GM18907 (cell line): Measurements from ENCODE around the gene POFUT2.

Source experiments
- ATAC-seq: cut with Tn5 transposase; IDR thresholded peaks from one replicate; pipeline ENCODE4 v1.9.1; 2021; ENCODE audit warnings: mild to moderate bottlenecking, moderate library complexity; ENCODE audit not compliant: unreplicated experiment

POFUT2 gene

DNA sequence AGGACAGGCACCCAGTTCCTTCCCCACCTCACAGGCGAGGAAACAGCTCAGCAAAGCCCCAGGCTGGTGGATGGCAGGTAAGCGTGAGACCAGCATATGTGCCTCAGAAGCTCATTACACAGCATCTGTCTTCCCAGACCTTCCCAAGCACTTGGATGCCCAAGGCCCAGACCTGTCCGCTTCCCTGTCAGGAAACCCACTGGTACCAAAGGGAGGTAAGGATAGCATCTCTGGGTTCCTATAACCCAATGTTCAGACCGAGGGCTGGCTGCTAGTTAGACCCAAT lies 3.3 kb downstream of the POFUT2 start:
- ATAC-seq = no peak

DNA sequence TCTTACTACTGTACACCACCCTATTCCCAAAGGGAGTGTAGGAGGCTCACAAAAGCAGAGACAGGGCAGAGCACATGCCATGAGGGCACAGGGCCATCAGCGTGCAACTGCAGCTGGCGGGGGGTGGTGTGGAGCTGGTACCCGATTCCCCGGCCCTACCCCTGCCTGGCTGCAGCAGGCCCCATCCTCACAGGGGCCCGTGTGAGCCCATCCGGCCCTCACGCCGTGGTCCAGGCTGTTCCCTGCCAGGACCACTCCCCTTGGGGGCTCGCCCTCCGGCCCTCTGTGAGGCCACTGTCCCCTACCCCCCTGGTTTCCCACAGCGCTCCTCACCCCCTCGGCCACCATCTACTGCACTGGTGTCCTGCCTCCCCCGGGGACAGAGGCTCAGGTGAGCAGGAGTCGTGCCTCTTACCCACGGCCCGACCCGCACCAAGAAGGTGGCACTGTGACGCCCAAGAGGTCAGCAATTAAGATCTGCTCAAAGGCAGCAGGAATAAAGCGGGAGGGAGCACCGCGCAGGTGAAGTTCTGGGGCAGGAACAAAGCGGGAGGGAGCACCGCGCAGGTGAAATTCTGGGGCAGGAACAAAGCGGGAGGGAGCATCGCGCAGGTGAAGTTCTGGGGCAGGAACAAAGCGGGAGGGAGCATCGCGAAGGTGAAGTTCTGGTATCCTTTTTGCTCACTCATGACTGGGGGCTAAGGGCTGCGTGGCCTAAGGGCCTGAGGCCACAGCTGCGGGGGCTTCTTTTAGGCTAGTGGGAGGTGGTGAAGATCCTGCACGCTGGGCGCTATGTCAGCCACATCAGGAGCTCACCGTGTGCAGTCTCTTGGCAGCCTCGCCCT lies 3.9 kb downstream of the POFUT2 start:
- ATAC-seq = no peak

DNA sequence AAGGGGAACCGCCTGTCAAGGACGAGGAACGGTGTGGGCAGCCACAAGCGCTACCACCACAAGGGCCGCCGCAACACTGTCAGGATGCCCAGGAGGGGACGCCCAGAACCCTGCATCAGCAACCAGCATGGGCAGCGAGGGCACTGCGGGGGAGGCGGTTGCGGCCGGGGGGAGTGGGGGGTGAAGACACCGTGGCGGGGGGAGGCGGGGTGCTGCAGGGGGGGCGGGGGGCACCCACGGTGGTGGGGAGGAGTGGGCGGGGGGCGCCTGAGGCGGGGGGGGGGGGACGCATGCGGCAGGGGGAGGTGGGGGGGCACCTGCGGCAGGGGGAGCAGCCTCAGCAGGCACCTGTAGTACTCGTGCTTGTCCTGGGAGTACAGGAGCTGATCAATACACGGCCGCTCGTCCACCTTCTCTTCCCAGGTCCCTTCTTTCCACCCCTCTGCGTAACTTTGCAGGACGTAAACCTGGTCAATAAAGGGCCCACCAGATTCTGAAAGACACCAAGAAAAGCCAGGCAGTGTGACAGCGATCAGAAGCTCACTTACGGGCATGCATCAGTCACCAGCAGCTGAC lies 4.6 kb downstream of the POFUT2 start:
- ATAC-seq = no peak

DNA sequence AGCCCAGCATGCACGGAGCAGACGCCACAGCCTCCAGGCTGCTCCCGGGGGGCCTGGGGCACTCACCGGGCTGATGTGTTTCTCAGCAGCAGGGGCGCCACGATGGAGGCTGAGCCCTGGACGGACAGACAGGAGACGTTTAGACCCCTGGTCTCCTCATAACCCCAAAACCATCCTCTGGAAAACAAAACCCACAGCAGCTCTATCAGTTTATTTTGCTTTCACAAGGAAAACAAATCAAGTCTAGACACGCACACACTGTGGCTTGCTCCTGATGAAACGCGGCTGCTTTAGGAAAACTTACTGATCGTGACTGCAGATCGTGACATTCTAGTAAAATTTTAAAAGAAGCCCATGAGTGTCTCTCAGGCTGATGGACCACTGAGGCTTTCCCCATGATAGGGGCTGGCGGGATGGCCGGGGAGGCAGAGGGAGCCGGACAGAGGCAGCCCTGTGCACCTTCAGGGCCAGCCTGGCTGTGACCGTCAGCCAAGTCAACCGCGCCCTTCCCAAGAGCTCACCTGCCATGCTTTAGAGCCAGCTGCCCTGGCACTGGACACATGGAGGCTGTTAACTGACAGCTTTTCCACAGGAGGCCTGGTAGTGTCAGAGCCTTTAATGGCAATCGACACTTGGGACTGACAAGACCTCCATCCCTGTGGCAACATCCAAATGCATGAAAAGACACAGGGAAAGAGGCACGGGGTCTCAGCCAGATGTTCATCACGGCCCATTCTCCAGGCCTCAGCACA lies 5.2 kb downstream of the POFUT2 start:
- ATAC-seq = no peak

DNA sequence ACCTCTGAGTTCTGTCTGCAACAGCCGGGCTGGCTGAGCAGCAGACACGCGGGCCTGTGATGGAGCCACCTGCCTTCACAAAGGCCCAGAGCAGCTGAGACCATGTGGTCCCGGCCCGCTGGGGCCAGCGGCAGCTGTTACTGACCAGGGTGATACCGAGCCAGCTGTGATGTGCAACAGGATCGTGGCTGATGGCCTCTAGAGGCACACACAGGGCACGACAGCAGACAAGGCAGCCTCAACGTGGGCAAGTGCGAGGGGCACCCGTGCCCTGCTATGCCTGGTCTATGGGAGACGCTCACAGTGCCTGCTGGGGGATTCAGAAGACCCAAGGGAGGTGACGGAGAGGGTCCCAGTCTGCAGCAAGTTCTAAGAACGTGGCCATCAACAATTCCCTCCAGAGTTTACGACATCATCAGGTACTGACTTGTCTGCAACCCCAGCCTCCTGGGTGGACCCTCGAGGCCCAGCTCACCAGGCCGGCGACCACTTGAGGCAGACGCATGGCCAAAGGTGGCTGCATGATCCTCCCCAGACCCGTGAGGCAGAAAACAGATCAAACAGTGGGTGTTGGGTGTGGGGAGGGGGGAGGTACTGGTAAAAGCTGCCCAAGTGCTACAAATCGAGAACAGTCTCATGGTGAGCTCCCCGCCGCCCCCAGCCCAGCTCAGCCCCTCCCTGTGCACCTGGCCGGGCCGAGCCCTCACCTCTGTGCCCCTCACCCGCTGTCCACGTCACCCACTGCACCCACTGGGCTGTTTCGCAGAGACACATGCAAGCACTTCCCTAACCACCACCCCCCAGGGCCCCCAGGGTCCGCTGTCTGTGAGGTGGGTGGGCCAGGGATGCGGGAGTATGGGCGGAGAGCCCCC lies 6.0 kb downstream of the POFUT2 start:
- no peak for ATAC-seq

DNA sequence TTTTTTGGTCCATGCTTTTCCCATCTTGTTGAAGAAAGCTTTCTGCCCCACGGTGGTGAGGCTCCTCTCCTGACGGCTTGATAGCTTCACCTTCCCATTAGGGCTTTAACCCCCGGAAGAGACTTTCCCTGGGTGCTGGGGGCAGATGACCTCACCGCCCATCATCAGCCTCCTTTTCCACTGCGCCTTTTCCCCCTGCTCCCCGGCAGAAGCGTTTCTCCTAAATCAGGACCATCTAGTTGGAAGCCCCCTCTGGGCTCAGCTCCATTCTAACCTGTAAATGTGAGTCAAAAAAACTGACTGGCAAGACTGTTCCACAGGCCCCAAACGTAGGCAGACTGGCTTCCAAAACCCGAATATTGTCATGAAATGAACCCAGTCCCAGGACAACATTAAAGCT lies 6.7 kb downstream of the POFUT2 start:
- ATAC-seq = no peak

DNA sequence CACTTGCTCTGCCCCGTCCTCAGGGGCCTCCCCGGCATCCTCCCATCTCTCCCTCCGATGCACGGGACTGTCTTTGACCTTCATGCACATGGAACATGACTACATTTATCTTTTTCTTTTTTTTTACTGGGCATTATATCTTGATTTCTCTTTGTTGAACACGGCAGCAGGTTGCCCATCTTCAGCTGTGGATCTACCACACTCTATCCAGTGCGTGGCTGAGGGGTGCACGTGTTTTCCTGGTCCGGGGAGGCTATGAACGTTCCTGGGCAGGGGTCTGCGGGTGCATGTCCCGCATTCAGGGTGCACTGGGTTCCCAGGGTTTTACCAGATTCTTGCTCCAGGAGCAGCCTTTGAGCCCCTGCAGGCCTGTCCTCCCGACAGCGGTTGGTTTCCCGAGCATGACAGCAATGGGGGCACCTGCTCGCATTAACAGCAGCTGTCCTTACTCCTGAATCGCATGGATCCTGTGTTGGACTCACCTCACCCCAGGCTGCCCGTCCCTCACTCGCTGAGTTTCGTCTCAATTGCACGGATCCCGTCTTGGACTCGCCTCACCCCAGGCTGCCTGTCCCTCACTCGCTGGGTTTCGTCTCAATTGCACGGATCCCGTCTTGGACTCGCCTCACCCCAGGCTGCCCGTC lies 7.4 kb downstream of the POFUT2 start:
- ATAC-seq = no peak

DNA sequence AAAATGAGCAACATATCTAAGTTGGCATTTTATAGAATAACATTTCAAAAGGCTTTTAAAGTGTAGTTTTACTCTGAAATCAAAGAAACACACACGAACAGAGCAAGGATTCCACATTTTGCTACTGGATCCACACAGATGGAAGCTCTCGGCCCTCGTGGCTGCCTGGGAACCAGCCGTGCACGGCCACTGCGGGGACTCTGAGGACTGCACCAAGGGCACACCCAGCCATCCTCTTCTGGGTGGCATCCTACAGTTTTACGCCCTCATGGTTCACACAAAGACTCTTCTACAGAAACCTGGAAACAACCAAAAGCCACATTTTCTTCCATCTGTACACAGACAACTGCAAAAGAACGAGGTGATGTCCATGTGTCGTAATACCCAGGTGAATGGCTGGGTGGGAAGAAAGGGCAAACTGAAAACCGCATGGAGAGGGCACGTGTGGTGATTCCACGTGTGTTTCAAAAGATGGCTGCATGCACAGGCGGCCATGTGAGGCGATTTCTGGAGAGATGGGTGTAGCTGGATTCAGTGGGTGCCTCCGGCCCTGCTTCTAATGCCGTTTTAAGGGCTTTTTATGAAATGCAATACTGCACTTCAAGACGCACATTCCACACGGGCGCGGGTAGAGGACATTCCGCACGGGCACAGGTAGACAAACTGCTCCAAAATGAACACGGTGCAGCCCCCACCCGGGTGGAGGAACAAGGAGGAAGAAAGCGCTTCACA lies 8.1 kb downstream of the POFUT2 start:
- ATAC-seq = no peak

DNA sequence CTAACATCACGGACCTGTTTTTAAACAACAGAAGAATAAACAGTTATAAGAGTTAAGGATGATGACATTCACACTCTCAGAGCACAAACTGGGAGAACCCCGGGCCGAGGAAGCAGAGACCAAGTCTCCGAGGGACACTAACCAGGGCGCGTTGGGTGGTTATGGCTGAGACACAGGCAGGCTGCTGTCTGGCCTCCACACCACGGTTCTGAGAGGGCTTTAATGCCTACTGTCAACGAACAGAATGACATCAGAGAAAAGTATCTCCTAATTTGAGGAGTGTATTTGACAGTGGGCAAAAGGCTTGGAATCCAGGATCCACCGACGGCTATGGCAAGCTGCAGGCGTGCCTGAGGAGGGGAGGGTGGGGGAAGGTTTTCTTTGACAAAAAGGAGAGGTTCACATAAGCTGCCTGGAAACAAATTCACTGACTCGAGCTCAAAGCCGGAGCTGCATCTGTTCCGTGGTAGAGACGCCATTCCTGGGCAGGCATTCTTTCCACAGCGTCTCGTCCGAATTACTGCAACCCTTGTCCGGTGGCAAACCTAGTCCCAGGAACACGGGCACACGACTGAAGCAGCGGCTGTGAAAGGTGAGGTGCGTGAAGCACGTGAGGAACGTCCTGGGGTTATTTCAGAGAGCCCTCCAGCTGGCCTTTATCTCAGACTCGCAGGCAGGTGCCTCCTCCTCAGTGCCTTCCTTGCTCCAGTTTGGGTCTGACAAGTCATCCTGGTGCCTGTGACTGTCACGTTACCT lies 9.4 kb downstream of the POFUT2 start:
- no peak for ATAC-seq

DNA sequence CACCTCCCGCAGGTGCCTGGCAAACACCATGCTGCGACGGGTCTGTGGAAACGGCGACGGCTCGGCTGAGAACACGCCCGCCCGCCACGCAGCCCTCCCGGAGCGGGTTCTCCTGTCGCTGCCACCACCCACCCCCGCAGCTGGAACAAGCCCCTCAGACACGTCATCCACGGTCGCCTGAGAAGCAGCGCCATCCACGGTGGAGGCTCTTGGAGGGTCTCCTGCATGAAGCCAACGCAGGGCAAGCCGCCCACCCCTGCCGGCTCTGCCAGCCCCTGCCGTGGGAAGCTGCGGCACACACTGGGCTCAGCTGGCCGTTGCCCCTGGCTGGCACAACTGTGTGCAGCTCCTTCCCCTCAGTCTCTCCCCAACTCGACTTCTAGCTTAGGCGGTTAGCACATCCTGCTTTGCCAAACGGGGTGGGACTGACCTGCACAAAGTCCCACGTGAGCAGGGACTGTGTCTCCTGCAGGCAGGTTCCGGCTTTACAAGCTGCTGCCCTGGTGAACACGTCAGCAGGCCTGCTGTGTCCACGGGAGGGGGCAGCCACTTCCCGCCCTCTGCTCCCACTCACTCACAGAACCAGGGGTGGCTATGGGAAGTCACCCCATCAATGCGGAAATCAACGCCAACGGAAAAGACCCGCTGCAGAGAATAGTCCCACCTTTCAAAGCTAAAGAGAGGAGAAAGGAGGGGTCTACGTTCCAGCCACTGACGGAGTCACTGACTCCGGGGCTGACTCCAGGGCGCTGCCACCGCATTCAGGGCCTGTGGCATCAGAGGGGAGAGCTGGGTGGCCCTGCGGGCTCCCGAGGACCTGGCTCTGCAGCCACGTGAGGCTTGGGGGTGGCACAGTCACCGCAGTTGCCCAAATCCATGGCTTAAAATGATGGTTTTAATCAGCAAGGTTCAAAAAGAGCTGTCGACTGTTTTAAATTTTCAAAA lies 10.3 kb downstream of the POFUT2 start:
- no peak for ATAC-seq

DNA sequence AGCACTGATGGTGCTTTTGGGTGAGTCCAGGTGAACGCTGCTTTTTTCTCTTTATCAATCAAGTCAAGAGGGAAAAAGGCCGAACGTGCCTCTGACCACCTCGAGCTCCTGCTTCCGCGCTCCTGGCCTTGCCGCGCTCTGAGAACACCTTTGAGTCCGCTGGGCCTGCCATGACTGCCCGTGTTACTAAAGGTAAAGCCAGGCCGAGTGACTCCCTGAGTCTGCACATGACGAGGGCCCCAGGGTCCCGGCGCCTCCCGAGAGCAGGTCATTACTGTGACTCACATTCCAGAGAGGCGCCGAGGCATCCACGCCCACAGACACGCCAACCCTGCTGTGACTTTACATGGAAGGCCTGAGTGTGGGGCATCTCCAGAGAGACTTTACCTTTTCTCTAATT lies 11.1 kb downstream of the POFUT2 start:
- ATAC-seq = no peak

DNA sequence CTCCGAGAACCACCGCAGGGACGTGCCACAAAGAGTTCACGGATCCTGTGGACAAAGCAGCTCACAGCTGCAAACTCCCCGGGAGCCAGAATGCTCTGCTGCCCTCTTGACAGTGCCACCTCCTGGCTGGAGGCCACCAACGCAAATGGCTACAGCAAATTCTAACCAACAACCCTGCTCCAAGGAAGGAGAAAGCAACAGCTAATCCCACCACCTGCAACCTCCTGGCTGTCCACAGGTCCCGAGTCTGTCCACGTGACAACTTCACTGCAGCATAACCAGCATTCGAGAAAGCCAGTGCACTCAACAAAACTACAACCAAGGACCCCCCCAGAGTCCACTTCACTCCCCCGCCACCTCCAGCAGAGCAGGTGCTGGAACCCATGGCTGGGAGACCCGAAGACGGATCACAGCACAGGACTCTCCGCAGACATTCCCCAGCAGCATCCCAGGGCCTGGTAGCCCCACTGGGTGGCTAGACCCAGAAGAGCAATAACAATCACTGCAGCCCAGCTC lies 17.3 kb downstream of the POFUT2 start:
- ATAC-seq = no peak

DNA sequence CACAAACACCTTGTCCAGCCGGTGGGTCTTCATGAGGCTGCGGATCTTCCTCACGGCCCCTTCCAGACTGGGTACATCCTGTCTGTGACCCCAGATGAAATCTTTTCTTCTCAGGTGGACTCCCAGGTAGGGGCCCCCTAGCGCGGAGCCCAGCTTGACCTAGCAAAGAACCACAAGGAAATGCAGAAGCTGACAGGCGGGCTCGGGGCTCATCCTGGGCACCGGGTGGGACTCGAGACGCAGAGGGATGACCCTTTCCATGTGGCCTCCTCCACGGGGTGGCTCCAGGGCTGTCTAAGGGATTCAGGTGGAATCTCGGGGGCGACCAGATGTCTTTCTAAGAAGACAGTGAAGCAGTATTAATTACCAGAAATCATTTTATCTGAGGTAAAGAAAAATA lies 17.8 kb downstream of the POFUT2 start:
- no peak for ATAC-seq

DNA sequence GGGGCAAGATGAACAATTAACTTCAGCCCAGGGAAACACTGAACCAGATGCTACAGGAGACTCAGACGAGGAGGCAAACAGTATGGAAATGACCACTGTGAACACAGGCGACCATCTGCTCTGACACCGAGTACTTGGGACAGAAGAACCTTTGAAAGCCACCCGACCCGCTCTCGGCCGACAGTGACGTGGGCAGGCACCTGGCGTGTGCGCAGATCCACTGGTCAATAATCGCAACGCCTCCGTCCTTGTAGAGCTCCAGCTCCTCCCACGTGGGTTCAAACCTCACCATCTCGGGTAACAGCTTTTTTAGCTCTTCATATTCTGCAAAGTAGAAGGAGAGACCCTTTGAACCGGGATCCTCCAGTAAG lies 20.3 kb downstream of the POFUT2 start:
- ATAC-seq = no peak

DNA sequence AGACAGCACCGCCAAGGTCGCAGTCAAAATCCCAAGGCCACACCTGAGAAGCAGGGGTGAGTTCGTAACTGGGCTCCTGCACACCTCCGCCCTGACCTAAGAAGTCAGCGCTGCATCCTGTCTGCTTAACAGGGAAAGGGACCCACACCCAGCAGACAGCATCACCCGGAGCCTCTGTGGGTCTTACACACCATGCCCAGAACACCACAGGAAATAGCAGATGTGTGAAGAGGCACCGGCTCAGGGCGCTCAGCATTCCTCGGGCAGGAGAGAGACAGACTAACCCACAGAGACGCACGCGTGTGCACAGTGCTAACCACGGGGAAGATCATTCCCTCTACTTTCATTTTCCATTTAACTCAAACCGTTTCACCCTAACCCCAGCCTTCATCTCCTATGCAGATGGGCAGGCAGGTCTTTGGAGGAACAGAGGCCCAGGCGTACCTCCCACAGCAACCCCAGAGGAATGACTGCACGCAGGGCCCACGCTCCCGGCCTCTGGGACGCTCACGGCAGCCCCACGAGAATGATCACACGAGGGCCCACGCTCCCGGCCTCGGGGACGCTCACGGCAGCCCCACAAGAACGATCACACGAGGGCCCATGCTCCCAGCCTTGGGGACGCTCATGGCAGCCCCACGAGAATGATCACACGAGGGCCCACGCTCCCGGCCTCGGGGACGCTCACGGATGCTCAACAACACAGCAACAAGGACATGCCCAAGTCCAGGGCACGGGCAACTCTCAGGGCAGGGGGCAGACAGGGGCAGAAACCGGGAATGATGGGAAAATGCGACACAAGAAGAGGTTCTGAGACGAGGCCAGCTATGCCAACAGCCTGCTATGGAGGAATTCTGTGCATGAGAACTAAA lies 20.9 kb downstream of the POFUT2 start:
- no peak for ATAC-seq

DNA sequence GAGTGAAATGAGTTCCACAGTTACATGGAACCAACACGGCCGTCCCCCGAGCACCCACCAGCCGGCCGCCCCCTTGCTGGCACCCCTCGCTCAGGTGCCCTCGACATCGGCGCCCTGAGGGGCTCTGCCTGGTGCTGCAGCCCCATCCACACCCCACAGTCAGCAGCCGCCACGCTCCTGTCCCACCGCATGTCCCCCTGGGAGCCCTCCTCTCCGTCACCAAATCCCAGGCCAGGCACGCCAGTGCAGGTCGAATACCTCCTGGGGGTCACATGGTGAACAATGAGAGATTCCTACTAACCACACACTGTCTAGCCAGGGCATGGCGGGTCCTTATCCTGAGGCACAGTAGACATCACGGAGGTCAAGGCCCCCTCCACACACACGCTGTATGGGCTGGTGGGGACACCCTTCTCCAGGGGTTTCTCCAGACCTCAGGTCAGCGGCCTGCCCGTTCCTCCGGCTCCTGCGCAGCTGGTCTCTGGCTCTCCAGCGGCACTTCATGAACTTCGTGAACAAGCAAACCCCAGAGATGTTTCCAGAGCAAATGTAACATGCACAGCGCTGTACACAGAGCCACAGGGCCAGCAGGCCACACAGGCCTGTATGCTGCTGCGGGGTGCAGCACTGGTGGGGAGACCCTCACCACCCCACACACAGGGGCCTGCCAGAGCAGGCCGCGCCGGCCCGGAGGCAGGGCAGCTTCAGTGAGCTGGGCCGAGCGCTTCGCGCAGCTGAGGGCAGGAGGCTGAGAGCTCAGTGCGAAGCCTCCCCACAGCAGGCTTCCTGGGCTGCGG lies 21.8 kb downstream of the POFUT2 start:
- no peak for ATAC-seq
